Fibroblast of pulmonary artery (primary cell): Measurements from ENCODE around the gene CD6.

Experiments
- DNase-seq: peaks from one replicate; pipeline ENCODE4 v3.0.0-alpha.2; 2010; ENCODE audit warnings: low read depth
- H3K4me3 ChIP-seq: replicated peaks from 2 replicates; pipeline ENCODE4 v1.5.1; 2011; ENCODE audit warnings: low read depth, mild to moderate bottlenecking, control low read depth, low read length, moderate library complexity
- TF ChIP-seq, protein P1 (sequence below): IDR thresholded peaks from 2 replicates; pipeline ENCODE4 v1.5.1; 2011; ENCODE audit warnings: mild to moderate bottlenecking, control low read depth, low read length, inconsistent platforms; ENCODE audit errors: missing control alignments

CD6 gene

DNA sequence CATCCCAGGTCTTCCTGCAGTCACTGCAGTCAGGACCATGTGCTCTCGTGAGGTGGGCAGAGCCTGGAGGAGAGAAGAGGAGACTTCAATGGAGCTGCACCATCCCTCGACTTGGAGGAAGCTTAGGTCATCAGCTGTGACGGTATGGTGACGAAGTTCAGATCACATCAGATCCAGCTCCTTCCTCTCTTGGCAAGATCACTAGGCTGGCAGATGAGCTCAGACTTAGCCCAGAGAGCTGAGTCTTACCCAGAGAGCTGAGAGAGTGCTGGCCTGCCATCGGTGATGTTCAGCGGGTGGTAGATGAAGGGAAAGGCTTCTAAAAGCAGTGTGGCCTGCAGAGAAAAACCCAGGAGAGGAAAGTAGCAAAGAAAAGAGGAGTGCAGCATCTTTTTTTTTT, 17.7 kb upstream of the CD6 start:
- H3K4me3 ChIP-seq, result no peak overlapping the region
- TF ChIP-seq, protein P1, sequence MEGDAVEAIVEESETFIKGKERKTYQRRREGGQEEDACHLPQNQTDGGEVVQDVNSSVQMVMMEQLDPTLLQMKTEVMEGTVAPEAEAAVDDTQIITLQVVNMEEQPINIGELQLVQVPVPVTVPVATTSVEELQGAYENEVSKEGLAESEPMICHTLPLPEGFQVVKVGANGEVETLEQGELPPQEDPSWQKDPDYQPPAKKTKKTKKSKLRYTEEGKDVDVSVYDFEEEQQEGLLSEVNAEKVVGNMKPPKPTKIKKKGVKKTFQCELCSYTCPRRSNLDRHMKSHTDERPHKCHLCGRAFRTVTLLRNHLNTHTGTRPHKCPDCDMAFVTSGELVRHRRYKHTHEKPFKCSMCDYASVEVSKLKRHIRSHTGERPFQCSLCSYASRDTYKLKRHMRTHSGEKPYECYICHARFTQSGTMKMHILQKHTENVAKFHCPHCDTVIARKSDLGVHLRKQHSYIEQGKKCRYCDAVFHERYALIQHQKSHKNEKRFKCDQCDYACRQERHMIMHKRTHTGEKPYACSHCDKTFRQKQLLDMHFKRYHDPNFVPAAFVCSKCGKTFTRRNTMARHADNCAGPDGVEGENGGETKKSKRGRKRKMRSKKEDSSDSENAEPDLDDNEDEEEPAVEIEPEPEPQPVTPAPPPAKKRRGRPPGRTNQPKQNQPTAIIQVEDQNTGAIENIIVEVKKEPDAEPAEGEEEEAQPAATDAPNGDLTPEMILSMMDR, result no peak
- DNase-seq, result peak; percentile 46

- H3K4me3 ChIP-seq, result no peak overlapping the region
- no peak for DNase-seq
- TF ChIP-seq, protein P1, result no peak
Observed at GRCh38 chr11:60954421-60954820, 17.1 kb upstream of the CD6 start.

GRCh38 chr11:60955571-60955970, 15.9 kb upstream of the CD6 start:
- no peak overlapping the region for H3K4me3 ChIP-seq
- TF ChIP-seq, protein P1, result no peak
- no peak for DNase-seq

- TF ChIP-seq, protein P1, result no peak
- H3K4me3 ChIP-seq, result no peak overlapping the region
- DNase-seq, result peak; percentile 42
Observed at GRCh38 chr11:60957188-60957587, 14.3 kb upstream of the CD6 start.

GRCh38 chr11:60959431-60959830, 12.0 kb upstream of the CD6 start:
- peak; percentile 28 for DNase-seq
- TF ChIP-seq, protein P1, result no peak
- H3K4me3 ChIP-seq, result no peak overlapping the region

DNA sequence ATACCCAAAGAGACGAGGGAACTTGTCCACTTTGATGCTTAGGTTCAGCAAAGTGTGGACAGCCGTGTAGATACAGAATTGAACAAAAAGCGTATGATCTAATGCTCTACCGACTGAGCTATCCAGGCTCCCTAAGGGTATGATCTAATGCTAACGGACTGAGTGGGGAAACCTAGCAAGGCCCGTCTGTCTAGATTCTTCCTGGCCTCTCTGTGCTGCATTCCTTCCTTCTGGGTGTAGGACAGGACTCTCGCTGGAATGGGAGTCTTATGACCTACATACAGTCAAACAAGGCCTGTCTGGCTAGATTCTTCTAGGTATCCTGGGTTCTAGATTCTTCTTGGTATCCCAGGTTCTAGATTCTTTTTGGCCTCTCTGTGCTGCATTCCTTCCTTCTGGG, 11.1 kb upstream of the CD6 start:
- H3K4me3 ChIP-seq, result no peak overlapping the region
- TF ChIP-seq, protein P1, result no peak
- peak; percentile 33 for DNase-seq

DNA sequence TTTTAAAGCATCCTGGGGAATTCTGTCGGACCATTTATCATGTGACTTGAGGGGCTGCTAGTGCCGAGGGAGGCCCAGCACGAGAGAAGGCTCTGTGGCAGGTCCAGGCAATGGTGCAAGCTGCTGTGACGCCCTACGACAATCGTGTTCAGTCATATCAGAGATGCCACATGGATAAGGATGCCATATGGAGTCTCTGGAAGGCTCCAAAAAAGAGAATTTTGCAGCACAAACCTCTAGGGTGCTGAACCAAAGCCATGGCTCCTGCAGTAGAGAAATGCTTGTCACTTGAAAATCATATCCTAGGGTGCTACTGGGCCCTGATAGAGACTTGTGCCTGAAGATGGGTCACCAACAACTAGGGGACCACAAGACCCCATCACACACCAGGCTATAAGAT, 6.7 kb upstream of the CD6 start:
- DNase-seq, result no peak
- TF ChIP-seq, protein P1, result no peak
- no peak overlapping the region for H3K4me3 ChIP-seq
